Upper lobe of left lung (tissue), 4 donors: ENCODE results near the gene PPP2R2B.

Source experiments
- EP300 ChIP-seq, 4 donors: sonication (generic); formaldehyde crosslinking; IDR thresholded peaks; one replicate each; pipeline ENCODE4 v1.5.1; 2017; ENCODE audit warnings: antibody characterized with exemption in 4 of 4, control low read depth in 2 of 4
- POLR2A ChIP-seq, 4 donors: fragments of 450-650 bp; IDR thresholded peaks; one replicate each; pipeline ENCODE4 v1.5.1; 2016 to 2017; ENCODE audit warnings: antibody characterized with exemption in 4 of 4, mild to moderate bottlenecking in 2 of 4
- POLR2AphosphoS5 ChIP-seq, 2 donors: sonication (generic); formaldehyde crosslinking; IDR thresholded peaks; one replicate each; pipeline ENCODE4 v1.5.1; 2017; ENCODE audit warnings: antibody characterized with exemption in 2 of 2
- TF ChIP-seq, protein P1 (sequence below), 6 experiments: fragments of 450-650 bp in 4 of 6; fragments of 200-600 bp in 2 of 6; sonication (generic) in 2 of 6; IDR thresholded peaks; one replicate each; pipeline ENCODE4 v1.5.1; 2016 to 2019; ENCODE audit warnings: antibody characterized with exemption in 6 of 6

DNA sequence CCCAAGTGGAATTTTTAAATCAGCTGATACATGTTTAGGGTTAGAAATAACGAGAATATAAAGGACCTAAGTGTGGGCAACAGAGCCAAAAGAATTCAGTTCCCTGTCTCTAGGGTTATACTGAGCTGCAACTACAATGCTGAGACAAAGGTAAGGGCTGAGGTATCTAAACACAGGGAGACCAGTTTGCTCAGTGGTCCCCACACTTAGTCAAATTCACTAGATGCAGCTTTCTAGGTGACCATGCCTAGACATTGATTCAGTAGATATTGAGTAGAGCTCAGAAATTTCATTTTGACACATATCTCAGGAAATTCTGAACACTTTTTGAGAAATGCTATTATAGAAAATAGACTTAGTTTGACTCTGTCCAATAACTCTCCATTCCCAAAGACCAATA lies 84.8 kb downstream of the PPP2R2B start:
- TF ChIP-seq, protein P1, sequence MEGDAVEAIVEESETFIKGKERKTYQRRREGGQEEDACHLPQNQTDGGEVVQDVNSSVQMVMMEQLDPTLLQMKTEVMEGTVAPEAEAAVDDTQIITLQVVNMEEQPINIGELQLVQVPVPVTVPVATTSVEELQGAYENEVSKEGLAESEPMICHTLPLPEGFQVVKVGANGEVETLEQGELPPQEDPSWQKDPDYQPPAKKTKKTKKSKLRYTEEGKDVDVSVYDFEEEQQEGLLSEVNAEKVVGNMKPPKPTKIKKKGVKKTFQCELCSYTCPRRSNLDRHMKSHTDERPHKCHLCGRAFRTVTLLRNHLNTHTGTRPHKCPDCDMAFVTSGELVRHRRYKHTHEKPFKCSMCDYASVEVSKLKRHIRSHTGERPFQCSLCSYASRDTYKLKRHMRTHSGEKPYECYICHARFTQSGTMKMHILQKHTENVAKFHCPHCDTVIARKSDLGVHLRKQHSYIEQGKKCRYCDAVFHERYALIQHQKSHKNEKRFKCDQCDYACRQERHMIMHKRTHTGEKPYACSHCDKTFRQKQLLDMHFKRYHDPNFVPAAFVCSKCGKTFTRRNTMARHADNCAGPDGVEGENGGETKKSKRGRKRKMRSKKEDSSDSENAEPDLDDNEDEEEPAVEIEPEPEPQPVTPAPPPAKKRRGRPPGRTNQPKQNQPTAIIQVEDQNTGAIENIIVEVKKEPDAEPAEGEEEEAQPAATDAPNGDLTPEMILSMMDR (IDR thresholded peaks at IDR 0.05), result no peak
- TF ChIP-seq EP300 (IDR thresholded peaks at IDR 0.05) (no peak), POLR2A (IDR thresholded peaks at IDR 0.05) (no peak), POLR2AphosphoS5 (IDR thresholded peaks at IDR 0.05) (no peak)
